ENCODE data around the gene CABP7. TPM values are rescaled to one million over a fixed set of nuclear protein-coding genes. Genes with fewer than 3 reads are reported as not detected.

CABP7 gene
- 2.5 TPM for total RNA-seq

GRCh38 chr22:29719899-29720645, at the start of gene CABP7:
CABP7 (plus strand) TSS chr22:29720003; CDS start chr22:29720425, 422 bp downstream.

GRCh38 chr22:29766632-29767170, 46.9 kb downstream of the CABP7 start, which contains the start of gene ZMAT5:
ZMAT5 (minus strand) TSS chr22:29767007; CDS start chr22:29748544, 18,463 bp downstream.

DNA sequence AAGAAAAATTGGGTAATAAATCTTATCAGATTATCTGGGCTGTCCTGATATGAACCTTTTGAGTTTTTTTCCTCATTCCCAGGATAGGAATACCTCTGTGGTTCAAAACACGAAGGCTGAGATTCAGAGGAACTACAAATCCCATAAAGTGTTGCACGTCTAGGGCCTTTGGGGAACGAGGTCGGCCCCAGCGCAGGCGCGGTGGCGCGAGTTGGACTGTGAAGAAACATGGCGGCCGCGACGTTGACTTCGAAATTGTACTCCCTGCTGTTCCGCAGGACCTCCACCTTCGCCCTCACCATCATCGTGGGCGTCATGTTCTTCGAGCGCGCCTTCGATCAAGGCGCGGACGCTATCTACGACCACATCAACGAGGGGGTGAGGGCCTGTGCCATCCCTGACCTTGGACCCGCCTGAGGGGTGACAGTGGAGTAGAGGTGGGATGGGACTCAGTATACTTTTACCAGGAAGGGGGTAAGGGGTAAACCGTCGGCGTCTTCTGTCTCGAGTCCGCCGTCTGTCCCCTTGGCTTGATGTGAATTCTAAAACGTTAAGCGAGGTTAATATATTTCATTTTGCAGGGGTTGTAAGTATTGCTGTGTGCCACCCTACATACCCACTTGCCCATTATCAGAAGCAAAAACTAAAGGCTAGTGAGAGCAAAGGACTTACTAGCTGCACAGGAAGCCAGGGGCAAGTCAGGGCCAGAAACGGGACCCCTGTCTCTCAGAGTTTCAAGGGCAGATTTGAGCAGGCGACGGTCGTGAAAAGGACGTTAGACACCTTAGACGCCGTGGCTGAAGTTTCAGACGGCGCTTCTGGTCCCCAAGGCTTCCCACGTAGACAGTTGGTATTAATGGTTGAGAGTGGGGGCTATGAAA, 47.6 kb downstream of the CABP7 start, which contains the start of gene UQCR10:
TSS of gene UQCR10 (plus strand) at position 199 of the 881 bp plus-strand sequence. CDS start at position 229, 30 bp downstream.

Small RNA genes within 50 kb of the gene (small RNA-seq; reads per million reads assigned to genes)
- gene AC004882.2 (not detected), gene RF00019 (not detected)

Other genes with a start within 250 kb of the CABP7 start
- gene NEFH, start 239.8 kb upstream of the CABP7 start, total RNA-seq: 4.4 TPM
- 40.1 TPM for gene THOC5, start 166.2 kb upstream of the CABP7 start, total RNA-seq
- 90.7 TPM for gene NIPSNAP1, start 138.9 kb upstream of the CABP7 start, total RNA-seq
- gene NF2, start 116.4 kb upstream of the CABP7 start, total RNA-seq: 50.5 TPM
- 14.3 TPM for gene ZMAT5, start 47.0 kb downstream of the CABP7 start, total RNA-seq
- gene UQCR10, start 47.4 kb downstream of the CABP7 start, total RNA-seq: 77.7 TPM
- 17.8 TPM for gene ASCC2, start 118.3 kb downstream of the CABP7 start, total RNA-seq
- gene MTMR3, start 163.2 kb downstream of the CABP7 start, total RNA-seq: 64.8 TPM

Data from diencephalon (tissue), 1 donor.